ENCODE results near the gene HBZ. TPM values are rescaled to one million over a fixed set of nuclear protein-coding genes. Genes with fewer than 3 reads are reported as not detected.

Gene HBZ
- total and polyA plus RNA-seq, 9 of the 15 experiments (the other 6 are each of a cell fraction or from before 2014, with no cell fraction given) = 58.0 to 610 (median 113) TPM

- TF ChIP-seq TSHZ1 (CRISPR knock-in tag; IDR thresholded peaks at IDR 0.05) = no peak
- peak; percentile 37 for TF ChIP-seq TAF1 (IDR thresholded peaks at IDR 0.05; ENCODE audit: control insufficient read depth, extremely low read depth, insufficient read depth, low read length, severe bottlenecking)
- no peak for TF ChIP-seq MCM5 (IDR thresholded peaks at IDR 0.05; ENCODE audit: low read depth)
- peak in 1 of 2 experiments; percentile 58; a peak in 2 of 4 replicates for TF ChIP-seq NONO (IDR thresholded peaks at IDR 0.05; ENCODE audit: low read depth in 2 of 2, low read length in 1 of 2)
- peak; percentile 94 for TF ChIP-seq CTCFL (IDR thresholded peaks at IDR 0.05; ENCODE audit: borderline replicate concordance, insufficient read depth, low read depth, low read length, poor library complexity, severe bottlenecking)
- TF ChIP-seq BCOR (IDR thresholded peaks at IDR 0.05) = peak; percentile 76
- peak; percentile 59; the same call in 1 of the 2 replicates for TF ChIP-seq E2F3 (CRISPR knock-in tag; IDR thresholded peaks at IDR 0.05)
- TF ChIP-seq ZBTB9 (CRISPR knock-in tag; IDR thresholded peaks at IDR 0.05) = peak; percentile 25; the same call in 1 of the 2 replicates
- TF ChIP-seq TCF15 (CRISPR knock-in tag; IDR thresholded peaks at IDR 0.05) = no peak
- peak in 1 of 3 experiments; percentile 55 for TF ChIP-seq YY1 (IDR thresholded peaks at IDR 0.05; ENCODE audit: borderline replicate concordance in 1 of 3, control insufficient read depth in 1 of 3, extremely low read depth in 1 of 3, insufficient read depth in 3 of 3, insufficient read length in 1 of 3, insufficient replicate concordance in 2 of 3, low read depth in 1 of 3, low read length in 2 of 3)
- peak; percentile 47; the same call in 1 of the 2 replicates for TF ChIP-seq CREB3L1 (IDR thresholded peaks at IDR 0.05; ENCODE audit: borderline replicate concordance, low read depth)
- TF ChIP-seq ZKSCAN1 (IDR thresholded peaks at IDR 0.05; ENCODE audit: low read depth, low read length) = 0 out of 2 replicates have a peak, but pooled peaks have one; percentile 21
- peak; percentile 40; the same call in 1 of the 2 replicates for TF ChIP-seq HMGXB4 (CRISPR knock-in tag; IDR thresholded peaks at IDR 0.05)
- peak; percentile 28; the same call in 1 of the 2 replicates for TF ChIP-seq HCFC1 (IDR thresholded peaks at IDR 0.05; ENCODE audit: low read depth, low read length)
Measured at GRCh38 chr16:180101-180675, 27.7 kb downstream of the HBZ start, which contains the start of gene HBQ1 (continued).
